ENCODE data around the gene CDK13.

- no peak for TF ChIP-seq EZH2 (IDR thresholded peaks at IDR 0.05; ENCODE audit: insufficient read depth, low read length)
- TF ChIP-seq CTCF (IDR thresholded peaks at IDR 0.05; ENCODE audit: insufficient read depth, low read depth, low read length): no peak
Measured at GRCh38 chr7:40098810-40099209, 148.8 kb downstream of the CDK13 start.

Measured in astrocyte (in vitro differentiated cells and primary cell).